HepG2 (cell line): ENCODE measurements around the gene ABCC3. TPM values are rescaled to one million over a fixed set of nuclear protein-coding genes. Genes with fewer than 3 reads are reported as not detected.

ENCODE experiments used
- ARNTL ChIP-seq: sonication (generic); formaldehyde crosslinking; IDR thresholded peaks from 2 replicates; pipeline ENCODE4 v1.4.0; 2020; ENCODE audit warnings: mild to moderate bottlenecking, missing genetic modification reagents
- ATAD3A ChIP-seq: sonication (generic); formaldehyde crosslinking; IDR thresholded peaks from 2 replicates; pipeline ENCODE4 v1.4.0; 2020; ENCODE audit warnings: missing genetic modification reagents
- GTF3A ChIP-seq: sonication (generic); formaldehyde crosslinking; conservative IDR thresholded peaks from 2 replicates; pipeline ENCODE4 v1.4.0; 2020; ENCODE audit warnings: mild to moderate bottlenecking, missing genetic modification reagents
- HINFP ChIP-seq: sonication (generic); formaldehyde crosslinking; IDR thresholded peaks from 2 replicates; pipeline ENCODE4 v1.4.0; 2020; ENCODE audit warnings: low read depth, mild to moderate bottlenecking, missing genetic modification reagents
- HMGA1 ChIP-seq: sonication (generic); formaldehyde crosslinking; conservative IDR thresholded peaks from 2 replicates; pipeline ENCODE4 v1.4.0; 2020; ENCODE audit warnings: missing genetic modification reagents
- HMGXB3 ChIP-seq: sonication (generic); formaldehyde crosslinking; IDR thresholded peaks from 2 replicates; pipeline ENCODE4 v1.4.0; 2020; ENCODE audit warnings: missing genetic modification reagents, borderline replicate concordance
- IRF2 ChIP-seq: IDR thresholded peaks from 2 replicates; pipeline ENCODE4 v1.6.1; 2018; ENCODE audit warnings: missing genetic modification reagents, missing compliant biosample characterization
- JUND ChIP-seq: sonication (generic); formaldehyde crosslinking; IDR thresholded peaks from 2 replicates; pipeline ENCODE4 v1.8.0; 2022; ENCODE audit warnings: mild to moderate bottlenecking, missing genetic modification reagents
- MEF2D ChIP-seq: sonication (generic); formaldehyde crosslinking; IDR thresholded peaks from 2 replicates; pipeline ENCODE4 v1.5.1; 2020; ENCODE audit warnings: mild to moderate bottlenecking, missing genetic modification reagents
- MZF1 ChIP-seq: sonication (generic); formaldehyde crosslinking; IDR thresholded peaks from 2 replicates; pipeline ENCODE4 v1.8.1; 2023; ENCODE audit warnings: mild to moderate bottlenecking, missing genetic modification reagents, borderline replicate concordance
- NFATC3 ChIP-seq: sonication (generic); formaldehyde crosslinking; IDR thresholded peaks from 2 replicates; pipeline ENCODE4 v1.5.1; 2020; ENCODE audit warnings: mild to moderate bottlenecking, missing genetic modification reagents
- NFKB2 ChIP-seq: sonication (generic); formaldehyde crosslinking; IDR thresholded peaks from 2 replicates; pipeline ENCODE4 v1.4.0; 2020; ENCODE audit warnings: missing genetic modification reagents, borderline replicate concordance
- NKX3-1 ChIP-seq: sonication (generic); formaldehyde crosslinking; IDR thresholded peaks from 2 replicates; pipeline ENCODE4 v1.5.0; 2020; ENCODE audit warnings: missing genetic modification reagents
- RFXANK ChIP-seq: IDR thresholded peaks from 2 replicates; pipeline ENCODE4 v1.6.1; 2016
- SIN3B ChIP-seq: fragments of 150-350 bp; IDR thresholded peaks from 2 replicates; pipeline ENCODE4 v1.6.1; 2014; ENCODE audit warnings: low read length
- STAG1 ChIP-seq: sonication (generic); formaldehyde crosslinking; IDR thresholded peaks from 2 replicates; pipeline ENCODE4 v1.4.0; 2020; ENCODE audit warnings: missing genetic modification reagents
- TEAD2 ChIP-seq: sonication (generic); formaldehyde crosslinking; IDR thresholded peaks from 2 replicates; pipeline ENCODE4 v1.9.0; 2021; ENCODE audit warnings: missing genetic modification reagents
- ZEB1 ChIP-seq: IDR thresholded peaks from 2 replicates; pipeline ENCODE4 v1.6.1; 2012; ENCODE audit warnings: mild to moderate bottlenecking, low read depth, inconsistent platforms; ENCODE audit not compliant: insufficient replicate concordance
- ZFYVE20 ChIP-seq: sonication (generic); formaldehyde crosslinking; IDR thresholded peaks from 2 replicates; pipeline ENCODE4 v1.8.0; 2023; ENCODE audit warnings: low read depth, mild to moderate bottlenecking, moderate library complexity, missing genetic modification reagents, borderline replicate concordance
- ZKSCAN5 ChIP-seq: sonication (generic); formaldehyde crosslinking; IDR thresholded peaks from 2 replicates; pipeline ENCODE4 v1.5.1; 2020; ENCODE audit warnings: mild to moderate bottlenecking, missing genetic modification reagents
- ZNF232 ChIP-seq: sonication (generic); formaldehyde crosslinking; IDR thresholded peaks from 2 replicates; pipeline ENCODE4 v1.4.0; 2020; ENCODE audit warnings: missing genetic modification reagents, borderline replicate concordance
- ZNF317 ChIP-seq: sonication (generic); formaldehyde crosslinking; IDR thresholded peaks from 2 replicates; pipeline ENCODE4 v1.5.0; 2020; ENCODE audit warnings: mild to moderate bottlenecking, missing genetic modification reagents
- ZNF510 ChIP-seq: sonication (generic); formaldehyde crosslinking; IDR thresholded peaks from 2 replicates; pipeline ENCODE4 v1.4.0; 2020; ENCODE audit warnings: low read depth, mild to moderate bottlenecking, missing genetic modification reagents
- ZNF607 ChIP-seq: sonication (generic); formaldehyde crosslinking; IDR thresholded peaks from 2 replicates; pipeline ENCODE4 v1.5.1; 2020; ENCODE audit warnings: missing genetic modification reagents, mild to moderate bottlenecking, borderline replicate concordance
- ZNF660 ChIP-seq: sonication (generic); formaldehyde crosslinking; IDR thresholded peaks from 2 replicates; pipeline ENCODE4 v1.5.1; 2020; ENCODE audit warnings: mild to moderate bottlenecking, low read depth, missing genetic modification reagents, borderline replicate concordance
- ZSCAN22 ChIP-seq: sonication (generic); formaldehyde crosslinking; IDR thresholded peaks from 2 replicates; pipeline ENCODE4 v1.4.0; 2020; ENCODE audit warnings: mild to moderate bottlenecking, missing genetic modification reagents
- polyA plus RNA-seq, 8 experiments: library from polyadenylated mRNA; depleted of rRNA in 3 of 8; stranded (reverse) in 7 of 8; unstranded in 1 of 8; fragments of >200 nt; fragmentation: Illumina TruSeq in 4 of 8; extraction: Trizol in 4 of 8; gene quantifications; 2 replicates each; pipeline versions ENCODE4 v1.2.1 to v1.2.3, GENCODE V29; 2011 to 2016; ENCODE audit warnings: low read depth in 4 of 8, missing spikeins in 1 of 8, mixed read lengths in 1 of 8; ENCODE audit not compliant: insufficient read depth in 1 of 8
- total RNA-seq, 5 experiments: library from RNA; depleted of rRNA; stranded (reverse); fragments of >200 nt; fragmentation: Illumina TruSeq; extraction: Trizol; gene quantifications; 2 replicates each; pipeline ENCODE4 v1.2.3, GENCODE V29; 2016; ENCODE audit warnings: low read depth in 1 of 5

The ABCC3 gene
- total and polyA plus RNA-seq, 2 of the 13 experiments (the other 11 are each of a cell fraction or from before 2014, with no cell fraction given), result 25.2 to 50.7 TPM

DNA sequence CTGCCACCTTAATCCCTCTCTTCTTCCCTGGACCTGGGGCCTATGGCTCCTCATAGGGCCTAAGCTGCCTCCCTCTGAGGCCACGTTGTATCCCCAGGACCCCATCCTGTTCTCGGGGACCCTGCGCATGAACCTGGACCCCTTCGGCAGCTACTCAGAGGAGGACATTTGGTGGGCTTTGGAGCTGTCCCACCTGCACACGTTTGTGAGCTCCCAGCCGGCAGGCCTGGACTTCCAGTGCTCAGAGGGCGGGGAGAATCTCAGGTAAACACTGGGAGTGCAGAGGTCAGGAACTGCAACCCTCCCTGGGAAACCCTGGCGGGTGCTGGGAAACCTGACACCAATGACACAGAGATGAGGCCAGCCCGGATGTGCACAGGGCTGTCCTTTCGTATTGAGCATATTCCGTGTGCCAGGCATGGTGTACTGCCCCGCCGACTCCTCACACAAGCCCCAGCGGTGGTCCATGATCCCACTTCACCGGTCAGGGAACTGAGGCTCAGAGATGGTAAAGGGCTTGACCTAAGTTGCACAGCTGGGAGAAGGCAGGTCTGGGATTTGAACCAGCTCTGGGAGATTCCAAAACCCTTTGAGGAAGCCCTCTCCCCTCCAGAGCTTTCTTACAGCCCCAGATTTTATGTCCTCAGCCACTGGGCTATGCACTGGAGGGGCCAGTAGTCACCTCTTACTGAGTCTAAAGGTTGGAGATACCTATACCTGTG lies 50.1 kb downstream of the ABCC3 start (continued):
- TF ChIP-seq HMGXB3 (CRISPR knock-in tag) (no peak; the same call in 1 of the 2 replicates), NKX3-1 (CRISPR knock-in tag) (no peak), ZNF510 (CRISPR knock-in tag) (peak; percentile 94), ZKSCAN5 (CRISPR knock-in tag) (no peak), NFATC3 (CRISPR knock-in tag) (0 out of 2 replicates have a peak, but pooled peaks have one; percentile 23), ARNTL (peak; percentile 93), NFKB2 (CRISPR knock-in tag) (peak; percentile 92; the same call in 1 of the 2 replicates), ZEB1 (peak; percentile 94), ZFYVE20 (CRISPR knock-in tag) (no peak), ZNF232 (peak; percentile 78), HINFP (CRISPR knock-in tag) (peak; percentile 84; the same call in 1 of the 2 replicates), ZNF660 (CRISPR knock-in tag) (no peak), RFXANK (CRISPR knock-in tag) (peak; percentile 75), ZNF607 (CRISPR knock-in tag) (peak; percentile 97), IRF2 (CRISPR knock-in tag) (peak; percentile 98), ATAD3A (CRISPR knock-in tag) (no peak), STAG1 (CRISPR knock-in tag) (peak; percentile 45), MZF1 (no peak), GTF3A (CRISPR knock-in tag) (peak; percentile 90), TEAD2 (no peak), ZNF317 (CRISPR knock-in tag) (peak; percentile 77), MEF2D (CRISPR knock-in tag) (peak; percentile 93), SIN3B (no peak), HMGA1 (CRISPR knock-in tag) (no peak), JUND (peak; percentile 67), ZSCAN22 (CRISPR knock-in tag) (0 out of 2 replicates have a peak, but pooled peaks have one; percentile 54)
